ENCODE results near the gene ZBTB7C.

DNA sequence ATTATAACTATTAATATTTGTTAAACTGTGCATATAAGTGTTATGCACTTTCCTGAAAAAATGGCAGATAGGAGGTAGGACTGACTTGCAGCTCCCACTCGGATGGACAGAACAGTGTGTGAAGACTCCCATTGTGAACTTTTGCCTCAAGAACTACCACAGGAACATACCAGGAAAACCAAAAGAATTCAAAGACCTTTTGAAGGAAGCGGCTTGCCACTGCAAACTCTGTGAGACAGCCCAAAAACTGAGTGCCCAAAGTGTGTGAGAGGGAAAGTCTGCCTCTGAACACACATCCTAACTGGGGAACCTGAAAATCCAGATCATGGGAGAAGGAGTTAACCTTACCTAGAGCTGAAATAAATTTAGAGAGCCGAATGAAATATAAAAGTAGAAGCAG, 171.0 kb downstream of the ZBTB7C start:
- TF ChIP-seq MAFK (IDR thresholded peaks at IDR 0.05; ENCODE audit: partially characterized antibody) (no peak), MAZ (IDR thresholded peaks at IDR 0.05; ENCODE audit: borderline replicate concordance, low read depth, low read length) (no peak), POLR2A (IDR thresholded peaks at IDR 0.05; ENCODE audit: low read length) (no peak), CBX2 (IDR thresholded peaks at IDR 0.05; ENCODE audit: borderline replicate concordance, low read depth) (no peak), RNF2 (IDR thresholded peaks at IDR 0.05; ENCODE audit: borderline replicate concordance, low read depth) (no peak), RAD21 (conservative IDR thresholded peaks at IDR 0.05 in 1 of 2, IDR thresholded peaks at IDR 0.05 in 1 of 2) (no peak), JUN (IDR thresholded peaks at IDR 0.05) (no peak)
- TF ChIP-seq, protein P1, sequence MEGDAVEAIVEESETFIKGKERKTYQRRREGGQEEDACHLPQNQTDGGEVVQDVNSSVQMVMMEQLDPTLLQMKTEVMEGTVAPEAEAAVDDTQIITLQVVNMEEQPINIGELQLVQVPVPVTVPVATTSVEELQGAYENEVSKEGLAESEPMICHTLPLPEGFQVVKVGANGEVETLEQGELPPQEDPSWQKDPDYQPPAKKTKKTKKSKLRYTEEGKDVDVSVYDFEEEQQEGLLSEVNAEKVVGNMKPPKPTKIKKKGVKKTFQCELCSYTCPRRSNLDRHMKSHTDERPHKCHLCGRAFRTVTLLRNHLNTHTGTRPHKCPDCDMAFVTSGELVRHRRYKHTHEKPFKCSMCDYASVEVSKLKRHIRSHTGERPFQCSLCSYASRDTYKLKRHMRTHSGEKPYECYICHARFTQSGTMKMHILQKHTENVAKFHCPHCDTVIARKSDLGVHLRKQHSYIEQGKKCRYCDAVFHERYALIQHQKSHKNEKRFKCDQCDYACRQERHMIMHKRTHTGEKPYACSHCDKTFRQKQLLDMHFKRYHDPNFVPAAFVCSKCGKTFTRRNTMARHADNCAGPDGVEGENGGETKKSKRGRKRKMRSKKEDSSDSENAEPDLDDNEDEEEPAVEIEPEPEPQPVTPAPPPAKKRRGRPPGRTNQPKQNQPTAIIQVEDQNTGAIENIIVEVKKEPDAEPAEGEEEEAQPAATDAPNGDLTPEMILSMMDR (IDR thresholded peaks at IDR 0.05), result no peak
- TF ChIP-seq, protein P2, sequence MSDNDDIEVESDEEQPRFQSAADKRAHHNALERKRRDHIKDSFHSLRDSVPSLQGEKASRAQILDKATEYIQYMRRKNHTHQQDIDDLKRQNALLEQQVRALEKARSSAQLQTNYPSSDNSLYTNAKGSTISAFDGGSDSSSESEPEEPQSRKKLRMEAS (IDR thresholded peaks at IDR 0.05), result no peak
- TF ChIP-seq, protein P3, sequence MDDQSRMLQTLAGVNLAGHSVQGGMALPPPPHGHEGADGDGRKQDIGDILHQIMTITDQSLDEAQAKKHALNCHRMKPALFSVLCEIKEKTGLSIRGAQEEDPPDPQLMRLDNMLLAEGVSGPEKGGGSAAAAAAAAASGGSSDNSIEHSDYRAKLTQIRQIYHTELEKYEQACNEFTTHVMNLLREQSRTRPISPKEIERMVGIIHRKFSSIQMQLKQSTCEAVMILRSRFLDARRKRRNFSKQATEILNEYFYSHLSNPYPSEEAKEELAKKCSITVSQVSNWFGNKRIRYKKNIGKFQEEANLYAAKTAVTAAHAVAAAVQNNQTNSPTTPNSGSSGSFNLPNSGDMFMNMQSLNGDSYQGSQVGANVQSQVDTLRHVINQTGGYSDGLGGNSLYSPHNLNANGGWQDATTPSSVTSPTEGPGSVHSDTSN (IDR thresholded peaks at IDR 0.05), result no peak

Measured in A549 (cell line).